Gastrocnemius medialis (tissue), 4 donors: ENCODE results near the gene ATPAF1. TPM values are rescaled to one million over a fixed set of nuclear protein-coding genes. Genes with fewer than 3 reads are reported as not detected.
A peak's percentile ranks its signal among the peaks of the same experiment; 100 is the strongest.

ENCODE experiments used
- ATAC-seq, 2 donors: fragments of 150-250 bp; one replicate each; pipeline ENCODE4 v1.9.1; 2016
- DNase-seq, 2 donors: peaks; one replicate each; pipeline ENCODE4 v3.0.0-alpha.2; 2019
- H3K27ac ChIP-seq, 4 donors: fragments of 200-600 bp; sonication (generic); 1 replicate in 1 of 4; 2 replicates in 3 of 4; pipeline ENCODE4 v1.5.1; 2016 to 2018; ENCODE audit warnings: mild to moderate bottlenecking in 2 of 4, moderate library complexity in 1 of 4
- H3K27me3 ChIP-seq, 3 donors: fragments of 200-600 bp; sonication (generic) in 2 of 3; 1 replicate in 1 of 3; 2 replicates in 2 of 3; pipeline versions ENCODE4 v1.5.1 to v1.6.0; 2016 to 2019; ENCODE audit warnings: mild to moderate bottlenecking in 1 of 3, moderate library complexity in 1 of 3
- H3K36me3 ChIP-seq, 2 donors: fragments of 200-600 bp; sonication (generic) in 1 of 2; one replicate each; pipeline ENCODE4 v1.5.1; 2017 to 2018
- H3K4me1 ChIP-seq, 2 donors: fragments of 200-600 bp; sonication (generic) in 1 of 2; one replicate each; pipeline ENCODE4 v1.5.1; 2016 to 2017; ENCODE audit warnings: mild to moderate bottlenecking in 2 of 2
- H3K4me3 ChIP-seq, 4 donors: fragments of 200-600 bp; sonication (generic) in 3 of 4; 1 replicate in 1 of 4; 2 replicates in 3 of 4; pipeline ENCODE4 v1.5.1; 2016 to 2019; ENCODE audit warnings: mild to moderate bottlenecking in 2 of 4
- H3K9me3 ChIP-seq, 3 donors: fragments of 200-600 bp; sonication (generic) in 2 of 3; 1 replicate in 1 of 3; 2 replicates in 2 of 3; pipeline ENCODE4 v1.5.1; 2016 to 2019
- POLR2A ChIP-seq, 2 donors: fragments of 450-650 bp; IDR thresholded peaks; one replicate each; pipeline ENCODE4 v1.6.1; 2017; ENCODE audit warnings: antibody characterized with exemption in 2 of 2, mild to moderate bottlenecking in 2 of 2, moderate library complexity in 2 of 2
- in situ Hi-C, 4 donors: fragments of 200-750 bp; cut with MboI; loops; one replicate each; pipeline versions ENCODE4 v1.15.0 to v1.8.0; 2017; ENCODE audit warnings: low sequenced_read_pairs in 4 of 4
- intact Hi-C: fragments of 100-400 bp; cut with DNase I; formaldehyde crosslinking; loops from one replicate; pipeline ENCODE4 v1.15.1; 2023; ENCODE audit warnings: low total_unique reads
- total RNA-seq, 4 donors: library from RNA; depleted of rRNA; stranded (reverse); fragments of >200 nt; gene quantifications; one replicate each; pipeline versions ENCODE4 v1.1.0 to v1.2.3, GENCODE V29; 2016
- TF ChIP-seq, protein P1 (sequence below), 5 experiments: fragments of 450-650 bp in 3 of 5; fragments of 200-600 bp in 2 of 5; sonication (generic) in 2 of 5; IDR thresholded peaks in 4 of 5; conservative IDR thresholded peaks in 1 of 5; 1 replicate in 4 of 5; 2 replicates in 1 of 5; pipeline ENCODE4 v1.5.1; 2016 to 2019; ENCODE audit warnings: antibody characterized with exemption in 5 of 5, mild to moderate bottlenecking in 3 of 5, moderate library complexity in 3 of 5

ATPAF1 gene
- total RNA-seq, 4 donors from 2014 or later: 76.6 to 173 (median 135) TPM

DNA sequence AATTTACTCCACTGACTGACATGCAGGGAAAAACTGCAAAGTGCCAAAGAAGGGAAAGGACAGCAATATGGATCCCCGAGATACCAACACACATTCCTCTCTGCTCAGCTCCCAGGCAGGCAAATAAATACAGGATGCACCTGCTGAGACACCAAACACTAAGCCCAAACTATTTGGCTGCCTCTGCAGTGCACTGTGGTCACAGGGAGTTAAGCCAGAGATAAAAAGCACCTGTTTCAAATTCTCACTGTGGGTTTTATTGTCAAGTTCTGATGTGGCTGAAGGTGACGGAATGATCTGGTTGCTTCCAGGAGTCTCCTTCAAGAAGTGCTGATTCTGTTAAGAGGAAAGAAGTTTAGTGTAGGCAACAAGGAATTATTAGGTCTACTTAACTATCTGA, 21.2 kb upstream of the ATPAF1 start:
- intact Hi-C loops: no loop called here
- H3K27ac ChIP-seq: peak overlapping the region in 3 of 4 donors; percentile 0 to 47 (median 35)
- no peaks in the 10 kb centered on the region for H3K27me3 ChIP-seq
- peaks cover 57 to 66% of the 10 kb centered on the region in 2 donors for H3K4me1 ChIP-seq
- ATAC-seq: peak; percentile 83
- no peak overlapping the region for H3K4me3 ChIP-seq
- in situ Hi-C loops: no loop called here
- TF ChIP-seq, protein P1, sequence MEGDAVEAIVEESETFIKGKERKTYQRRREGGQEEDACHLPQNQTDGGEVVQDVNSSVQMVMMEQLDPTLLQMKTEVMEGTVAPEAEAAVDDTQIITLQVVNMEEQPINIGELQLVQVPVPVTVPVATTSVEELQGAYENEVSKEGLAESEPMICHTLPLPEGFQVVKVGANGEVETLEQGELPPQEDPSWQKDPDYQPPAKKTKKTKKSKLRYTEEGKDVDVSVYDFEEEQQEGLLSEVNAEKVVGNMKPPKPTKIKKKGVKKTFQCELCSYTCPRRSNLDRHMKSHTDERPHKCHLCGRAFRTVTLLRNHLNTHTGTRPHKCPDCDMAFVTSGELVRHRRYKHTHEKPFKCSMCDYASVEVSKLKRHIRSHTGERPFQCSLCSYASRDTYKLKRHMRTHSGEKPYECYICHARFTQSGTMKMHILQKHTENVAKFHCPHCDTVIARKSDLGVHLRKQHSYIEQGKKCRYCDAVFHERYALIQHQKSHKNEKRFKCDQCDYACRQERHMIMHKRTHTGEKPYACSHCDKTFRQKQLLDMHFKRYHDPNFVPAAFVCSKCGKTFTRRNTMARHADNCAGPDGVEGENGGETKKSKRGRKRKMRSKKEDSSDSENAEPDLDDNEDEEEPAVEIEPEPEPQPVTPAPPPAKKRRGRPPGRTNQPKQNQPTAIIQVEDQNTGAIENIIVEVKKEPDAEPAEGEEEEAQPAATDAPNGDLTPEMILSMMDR (IDR thresholded peaks at IDR 0.05 in 4 of 5, conservative IDR thresholded peaks at IDR 0.05 in 1 of 5): no peak
- no peak for TF ChIP-seq POLR2A (IDR thresholded peaks at IDR 0.05)
- H3K36me3 ChIP-seq: peaks cover 0 to 41% of the 10 kb centered on the region in 2 donors
- H3K9me3 ChIP-seq: no peaks in the 10 kb centered on the region
- peak in 1 of 2 donors; percentile 25 for DNase-seq

DNA sequence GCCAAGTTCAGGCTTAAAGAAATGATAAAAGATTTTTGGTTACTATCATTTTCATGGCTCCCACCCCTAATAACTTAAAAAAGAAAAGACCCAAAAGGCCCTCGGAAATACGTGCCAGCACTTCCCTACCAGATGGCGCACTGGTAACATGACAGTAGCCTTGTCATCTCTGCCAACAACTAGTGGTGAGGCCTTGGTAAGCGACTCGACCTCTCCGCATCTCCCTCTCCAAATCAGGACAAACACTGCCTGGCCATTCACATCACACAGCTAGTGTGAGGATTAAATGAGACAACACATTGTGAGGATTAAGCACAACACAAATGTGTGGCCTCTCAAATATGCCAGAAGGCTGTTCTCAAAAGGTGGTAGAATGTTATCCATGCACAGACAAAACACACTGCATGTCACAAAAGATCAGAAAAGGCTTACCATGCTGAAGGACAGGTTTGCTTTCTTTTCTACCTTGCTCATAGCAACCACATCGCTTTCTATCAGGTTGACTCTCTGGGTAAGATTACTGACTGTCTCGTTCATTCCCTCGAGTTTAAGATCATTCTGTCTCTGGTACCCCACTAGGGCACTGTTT, 19.9 kb upstream of the ATPAF1 start:
- Histone ChIP-seq H3K4me3 (no peak overlapping the region), H3K27me3 (no peaks in the 10 kb centered on the region), H3K36me3 (peaks cover 0 to 55% of the 10 kb centered on the region in 2 donors), H3K27ac (peak overlapping the region in 2 of 4 donors; percentile 9 to 32), H3K4me1 (peaks cover 51 to 62% of the 10 kb centered on the region in 2 donors), H3K9me3 (no peaks in the 10 kb centered on the region)
- ATAC-seq (peak in 1 of 2 donors; percentile 53), DNase-seq (no peak)
- TF ChIP-seq POLR2A (IDR thresholded peaks at IDR 0.05): no peak
- TF ChIP-seq, protein P1 (IDR thresholded peaks at IDR 0.05 in 4 of 5, conservative IDR thresholded peaks at IDR 0.05 in 1 of 5): no peak
- in situ Hi-C loops (no loop called here), intact Hi-C loops (no loop called here)

DNA sequence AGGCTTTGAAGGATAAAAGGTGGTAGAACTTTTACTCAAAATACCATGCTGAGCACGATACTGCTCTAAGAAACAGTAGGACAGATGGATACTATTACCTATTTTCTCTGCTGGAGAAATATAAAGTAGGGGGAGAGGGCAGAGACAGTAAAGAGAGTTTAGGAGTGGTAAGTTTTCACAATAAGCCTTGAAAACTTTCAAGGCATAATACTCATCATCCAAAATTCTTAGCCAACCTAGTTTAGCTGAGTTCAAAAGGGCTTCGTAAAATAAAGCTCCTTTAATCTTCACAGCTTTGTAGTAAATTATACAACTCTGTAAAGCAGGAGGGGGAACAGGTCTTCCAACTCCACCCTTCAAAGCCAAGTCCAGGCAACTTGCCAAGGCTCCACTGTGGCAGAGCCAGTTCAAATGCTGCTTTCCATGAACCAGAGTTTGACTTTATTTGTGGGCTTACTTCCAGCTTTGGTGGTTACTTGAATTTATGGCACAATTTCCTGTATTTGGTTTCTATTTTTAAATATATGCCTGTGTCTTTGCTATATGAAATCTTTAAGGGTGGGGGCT, 19.0 kb upstream of the ATPAF1 start:
- Histone ChIP-seq H3K27me3 (no peaks in the 10 kb centered on the region), H3K9me3 (no peaks in the 10 kb centered on the region), H3K4me3 (no peak overlapping the region), H3K4me1 (peaks cover 43 to 55% of the 10 kb centered on the region in 2 donors), H3K36me3 (peaks cover 0 to 63% of the 10 kb centered on the region in 2 donors), H3K27ac (peak overlapping the region in 1 of 4 donors; percentile 32)
- no peak for ATAC-seq
- no peak for TF ChIP-seq POLR2A (IDR thresholded peaks at IDR 0.05)
- TF ChIP-seq, protein P1 (IDR thresholded peaks at IDR 0.05 in 4 of 5, conservative IDR thresholded peaks at IDR 0.05 in 1 of 5): no peak
- in situ Hi-C loops (no loop called here), intact Hi-C loops (no loop called here)
- DNase-seq: peak in 1 of 2 donors; percentile 19

DNA sequence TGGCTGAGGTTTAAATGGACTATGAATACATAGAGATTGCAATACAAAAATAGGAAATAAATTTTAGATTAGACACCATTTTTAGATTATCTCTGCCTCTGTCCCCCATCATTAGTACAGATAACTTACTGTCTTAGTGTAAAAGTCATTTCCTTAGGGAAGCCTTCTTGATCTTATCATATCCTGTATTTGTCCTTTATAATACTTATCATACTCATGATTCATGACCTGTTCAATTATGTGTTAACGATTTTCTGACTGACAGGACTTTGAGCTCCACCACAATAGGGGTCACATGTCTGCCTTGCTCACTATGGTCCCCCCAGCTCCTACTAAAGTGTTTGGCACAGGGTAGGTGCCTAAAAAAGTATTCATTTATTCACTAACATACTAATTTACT, 18.1 kb upstream of the ATPAF1 start:
- ATAC-seq: no peak
- DNase-seq: no peak
- H3K4me1 ChIP-seq: peaks cover 40 to 46% of the 10 kb centered on the region in 2 donors
- no peak overlapping the region for H3K4me3 ChIP-seq
- H3K27me3 ChIP-seq: no peaks in the 10 kb centered on the region
- no peak for TF ChIP-seq POLR2A (IDR thresholded peaks at IDR 0.05)
- TF ChIP-seq, protein P1 (IDR thresholded peaks at IDR 0.05 in 4 of 5, conservative IDR thresholded peaks at IDR 0.05 in 1 of 5): no peak
- intact Hi-C loops: no loop called here
- H3K27ac ChIP-seq: no peak overlapping the region
- peaks cover 0 to 64% of the 10 kb centered on the region in 2 donors for H3K36me3 ChIP-seq
- in situ Hi-C loops: no loop called here
- no peaks in the 10 kb centered on the region for H3K9me3 ChIP-seq
